GM13977 (cell line): ENCODE data around the gene UBE2Q2.
"Not testable (repeated sequence)": the region's sequence is repeated elsewhere in the genome, so short reads cannot be mapped to it uniquely, and the experiment has no call there.

ENCODE experiments used
- DNase-seq: peaks from one replicate; pipeline ENCODE4 v3.0.0; 2012; ENCODE audit warnings: low spot score
- in situ Hi-C: fragments of 300-500 bp; cut with MboI; formaldehyde crosslinking; loops from one replicate; pipeline ENCODE4 v1.12.0; 2022; ENCODE audit warnings: low sequenced_read_pairs, low pct_unique_long_range_greater_than_20kb, mixed read lengths, inconsistent platforms; ENCODE audit not compliant: unreplicated experiment
- TF ChIP-seq, protein P1 (sequence below): IDR thresholded peaks from 2 replicates; pipeline ENCODE4 v1.5.1; 2012; ENCODE audit warnings: mild to moderate bottlenecking, control low read depth; ENCODE audit not compliant: insufficient read depth; ENCODE audit errors: extremely low read depth, missing control alignments

Gene UBE2Q2

GRCh38 chr15:75891895-75892294 lies 48.6 kb downstream of the UBE2Q2 start:
- TF ChIP-seq, protein P1, sequence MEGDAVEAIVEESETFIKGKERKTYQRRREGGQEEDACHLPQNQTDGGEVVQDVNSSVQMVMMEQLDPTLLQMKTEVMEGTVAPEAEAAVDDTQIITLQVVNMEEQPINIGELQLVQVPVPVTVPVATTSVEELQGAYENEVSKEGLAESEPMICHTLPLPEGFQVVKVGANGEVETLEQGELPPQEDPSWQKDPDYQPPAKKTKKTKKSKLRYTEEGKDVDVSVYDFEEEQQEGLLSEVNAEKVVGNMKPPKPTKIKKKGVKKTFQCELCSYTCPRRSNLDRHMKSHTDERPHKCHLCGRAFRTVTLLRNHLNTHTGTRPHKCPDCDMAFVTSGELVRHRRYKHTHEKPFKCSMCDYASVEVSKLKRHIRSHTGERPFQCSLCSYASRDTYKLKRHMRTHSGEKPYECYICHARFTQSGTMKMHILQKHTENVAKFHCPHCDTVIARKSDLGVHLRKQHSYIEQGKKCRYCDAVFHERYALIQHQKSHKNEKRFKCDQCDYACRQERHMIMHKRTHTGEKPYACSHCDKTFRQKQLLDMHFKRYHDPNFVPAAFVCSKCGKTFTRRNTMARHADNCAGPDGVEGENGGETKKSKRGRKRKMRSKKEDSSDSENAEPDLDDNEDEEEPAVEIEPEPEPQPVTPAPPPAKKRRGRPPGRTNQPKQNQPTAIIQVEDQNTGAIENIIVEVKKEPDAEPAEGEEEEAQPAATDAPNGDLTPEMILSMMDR, result no peak
- in situ Hi-C loops, result no loop called here
- no peak for DNase-seq

- DNase-seq, result no peak
- in situ Hi-C loops, result no loop called here
Measured at GRCh38 chr15:75895731-75896130, 52.5 kb downstream of the UBE2Q2 start.

DNA sequence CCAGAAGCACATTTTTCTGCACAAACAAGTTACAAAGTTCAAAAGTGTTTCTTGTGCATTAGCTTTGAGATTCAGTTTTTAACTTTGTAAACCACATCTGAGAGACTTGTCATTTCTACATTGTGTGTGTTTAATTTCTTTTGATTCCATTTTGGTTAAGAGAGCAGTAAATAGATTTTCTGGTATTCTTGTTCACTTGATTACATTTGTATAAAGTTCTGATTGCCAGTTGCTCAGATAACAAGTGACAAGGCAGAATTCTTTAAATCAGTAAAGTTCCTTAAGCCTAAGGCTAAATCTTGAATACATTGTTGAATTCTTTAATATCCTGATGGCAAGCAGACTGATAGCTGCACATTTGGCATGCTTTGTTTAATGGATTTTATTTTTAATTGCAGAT lies 57.3 kb downstream of the UBE2Q2 start:
- DNase-seq, result no peak
- in situ Hi-C loops, result no loop called here
- TF ChIP-seq, protein P1, result no peak

More at GRCh38 chr15:75895731-75896130, 52.5 kb downstream of the UBE2Q2 start:
- TF ChIP-seq, protein P1, result no peak

GRCh38 chr15:75902129-75902557 lies 58.9 kb downstream of the UBE2Q2 start:
- in situ Hi-C loops, result no loop called here
- TF ChIP-seq, protein P1, result no peak
- DNase-seq, result no peak

DNA sequence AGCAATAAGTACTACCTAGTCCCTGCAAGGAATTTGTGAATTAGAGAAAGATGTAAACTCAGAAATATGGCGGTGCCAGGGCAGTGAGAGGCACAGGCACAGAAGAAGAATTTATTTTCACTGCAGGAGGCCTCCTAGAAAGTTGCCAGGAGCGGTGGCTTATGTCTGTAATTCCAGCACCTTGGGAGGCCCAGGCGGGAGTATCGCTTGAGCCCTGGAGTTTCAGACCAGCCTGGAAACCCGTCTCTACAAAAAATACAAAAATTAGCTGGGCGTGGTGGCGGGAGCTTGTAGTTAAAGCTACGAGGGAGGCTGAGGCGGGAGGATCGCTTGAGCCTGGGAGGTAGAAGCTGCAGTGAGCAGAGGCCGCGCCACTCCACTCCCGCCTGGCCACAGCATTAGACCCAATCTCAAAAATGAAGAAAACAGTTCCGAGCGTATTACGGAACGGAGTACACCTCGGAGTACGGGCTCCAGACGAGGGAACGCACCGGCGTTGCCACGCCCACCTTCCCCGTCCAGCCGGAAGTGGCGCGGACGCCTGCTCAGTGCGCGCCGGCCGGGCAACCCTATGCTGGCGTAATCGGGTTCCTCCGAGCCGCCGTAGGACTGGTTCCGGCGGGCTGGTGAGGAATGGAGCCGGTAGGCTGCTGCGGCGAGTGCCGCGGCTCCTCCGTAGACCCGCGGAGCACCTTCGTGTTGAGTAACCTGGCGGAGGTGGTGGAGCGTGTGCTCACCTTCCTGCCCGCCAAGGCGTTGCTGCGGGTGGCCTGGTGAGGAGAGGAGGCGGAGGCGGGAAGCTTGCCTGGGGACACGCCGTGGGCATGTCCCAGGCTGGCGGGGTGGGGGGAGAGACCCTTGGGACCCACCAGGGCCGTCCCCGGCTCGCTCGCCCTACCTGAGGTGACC lies 60.3 kb downstream of the UBE2Q2 start, which contains the start of gene FBXO22:
Gene FBXO22, plus strand, starts transcription at position 548 of the 909 bp plus-strand sequence. Its CDS starts 86 bp downstream, at position 634.
- TF ChIP-seq, protein P1, result no peak
- peak; percentile 86 for DNase-seq
- in situ Hi-C loops, result no loop called here

- no peak for DNase-seq
- in situ Hi-C loops, result no loop called here
- TF ChIP-seq, protein P1, result no peak
Measured at GRCh38 chr15:75905231-75905630, 62.0 kb downstream of the UBE2Q2 start.

DNA sequence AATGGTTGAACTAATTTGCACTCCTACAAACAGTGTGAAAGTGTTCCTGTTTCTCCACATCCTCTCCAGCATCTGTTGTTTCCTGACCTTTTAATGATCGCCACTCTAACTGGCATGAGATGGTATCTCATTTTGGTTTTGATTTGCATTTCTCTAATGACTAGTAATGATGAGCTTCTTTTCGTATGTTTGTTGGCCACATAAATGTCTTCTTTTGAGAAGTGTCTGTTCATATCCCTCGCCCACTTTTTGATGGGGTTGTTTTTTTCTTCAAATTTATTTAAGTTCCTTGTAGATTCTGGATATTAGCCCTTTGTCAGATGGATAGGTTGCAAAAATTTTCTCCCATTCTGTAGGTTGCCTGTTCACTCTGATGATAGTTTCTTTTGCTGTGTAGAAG lies 67.1 kb downstream of the UBE2Q2 start:
- DNase-seq, in situ Hi-C loops: not testable (repeated sequence)
